Stimulated activated naive CD8-positive, alpha-beta T cell treated with anti-CD3 and anti-CD28 coated beads, Interleukin-15, Interleukin-2, amounts not matched to agents 100 ng/mL and 50 ng/mL, for 24 hours (primary cell): ENCODE measurements around the gene TEX29.

Source experiments
- H3K27ac Mint-ChIP-seq: one replicate; pipeline ENCODE4 v1.8.0; 2021; ENCODE audit warnings: mild to moderate bottlenecking, mixed read lengths
- H3K27me3 Mint-ChIP-seq: one replicate; pipeline ENCODE4 v1.8.0; 2021; ENCODE audit warnings: mixed read lengths
- H3K36me3 Mint-ChIP-seq: one replicate; pipeline ENCODE4 v1.8.0; 2021; ENCODE audit warnings: low read depth, mixed read lengths
- H3K4me1 Mint-ChIP-seq: one replicate; pipeline ENCODE4 v1.8.0; 2021; ENCODE audit warnings: low read depth, mixed read lengths
- H3K4me3 Mint-ChIP-seq: one replicate; pipeline ENCODE4 v1.8.0; 2021; ENCODE audit warnings: mild to moderate bottlenecking, mixed read lengths
- H3K9me3 Mint-ChIP-seq: one replicate; pipeline ENCODE4 v1.8.0; 2021; ENCODE audit warnings: mixed read lengths

The TEX29 gene

GRCh38 chr13:111392486-111392885 lies 72.0 kb downstream of the TEX29 start:
- no peaks in the 10 kb centered on the region for H3K27me3 Mint-ChIP-seq
- H3K4me1 Mint-ChIP-seq, result peaks cover 14% of the 10 kb centered on the region
- H3K27ac Mint-ChIP-seq, result no peak overlapping the region
- no peaks in the 10 kb centered on the region for H3K36me3 Mint-ChIP-seq
- no peak overlapping the region for H3K4me3 Mint-ChIP-seq
- H3K9me3 Mint-ChIP-seq, result no peaks in the 10 kb centered on the region

- Mint-ChIP-seq H3K4me3 (no peak overlapping the region), H3K36me3 (no peaks in the 10 kb centered on the region), H3K27ac (no peak overlapping the region), H3K9me3 (no peaks in the 10 kb centered on the region), H3K27me3 (no peaks in the 10 kb centered on the region), H3K4me1 (peaks cover 14% of the 10 kb centered on the region)
These were observed 72.9 kb downstream of the TEX29 start for GRCh38 chr13:111393221-111393790.
